ENCODE data around the gene ZNF708. TPM values are rescaled to one million over a fixed set of nuclear protein-coding genes. Genes with fewer than 3 reads are reported as not detected.

ZNF708 gene
- total and polyA plus RNA-seq, 2 of the 13 experiments (the other 11 are each of a cell fraction or from before 2014, with no cell fraction given) = 1.8 to 5.2 TPM

- TF ChIP-seq, protein P1, sequence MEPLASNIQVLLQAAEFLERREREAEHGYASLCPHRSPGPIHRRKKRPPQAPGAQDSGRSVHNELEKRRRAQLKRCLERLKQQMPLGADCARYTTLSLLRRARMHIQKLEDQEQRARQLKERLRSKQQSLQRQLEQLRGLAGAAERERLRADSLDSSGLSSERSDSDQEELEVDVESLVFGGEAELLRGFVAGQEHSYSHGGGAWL (CRISPR knock-in tag; IDR thresholded peaks at IDR 0.05) = peak; percentile 59; the same call in 1 of the 2 replicates
- no peak for TF ChIP-seq XBP1 (CRISPR knock-in tag; IDR thresholded peaks at IDR 0.05)
- no peak for TF ChIP-seq PPARG (CRISPR knock-in tag; conservative IDR thresholded peaks at IDR 0.05)
- TF ChIP-seq HOXA5 (CRISPR knock-in tag; IDR thresholded peaks at IDR 0.05) = peak; percentile 34; the same call in 1 of the 2 replicates
- no peak for TF ChIP-seq KLF13 (CRISPR knock-in tag; IDR thresholded peaks at IDR 0.05)
- TF ChIP-seq KLF12 (CRISPR knock-in tag; IDR thresholded peaks at IDR 0.05; ENCODE audit: borderline replicate concordance) = peak; percentile 64; the same call in 1 of the 2 replicates
- TF ChIP-seq EP300 (IDR thresholded peaks at IDR 0.05; ENCODE audit: low read depth in 2 of 2, low read length in 2 of 2) = no peak
- TF ChIP-seq EP300 (CRISPR knock-in tag; IDR thresholded peaks at IDR 0.05; ENCODE audit: borderline replicate concordance) = no peak
- no peak for TF ChIP-seq PRPF4 (IDR thresholded peaks at IDR 0.05; ENCODE audit: low read depth, low read length, poor library complexity, severe bottlenecking)
- TF ChIP-seq ZNF335 (CRISPR knock-in tag; IDR thresholded peaks at IDR 0.05) = no peak
- TF ChIP-seq, protein P2, sequence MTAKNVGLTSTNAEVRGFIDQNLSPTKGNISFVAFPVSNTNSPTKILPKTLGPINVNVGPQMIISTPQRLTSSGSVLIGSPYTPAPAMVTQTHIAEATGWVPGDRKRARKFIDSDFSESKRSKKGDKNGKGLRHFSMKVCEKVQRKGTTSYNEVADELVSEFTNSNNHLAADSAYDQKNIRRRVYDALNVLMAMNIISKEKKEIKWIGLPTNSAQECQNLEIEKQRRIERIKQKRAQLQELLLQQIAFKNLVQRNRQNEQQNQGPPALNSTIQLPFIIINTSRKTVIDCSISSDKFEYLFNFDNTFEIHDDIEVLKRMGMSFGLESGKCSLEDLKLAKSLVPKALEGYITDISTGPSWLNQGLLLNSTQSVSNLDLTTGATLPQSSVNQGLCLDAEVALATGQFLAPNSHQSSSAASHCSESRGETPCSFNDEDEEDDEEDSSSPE (CRISPR knock-in tag; IDR thresholded peaks at IDR 0.05) = peak; percentile 28; the same call in 1 of the 2 replicates
- no peak for TF ChIP-seq MXI1 (IDR thresholded peaks at IDR 0.05; ENCODE audit: borderline replicate concordance, low read depth, low read length)
- TF ChIP-seq, protein P3, sequence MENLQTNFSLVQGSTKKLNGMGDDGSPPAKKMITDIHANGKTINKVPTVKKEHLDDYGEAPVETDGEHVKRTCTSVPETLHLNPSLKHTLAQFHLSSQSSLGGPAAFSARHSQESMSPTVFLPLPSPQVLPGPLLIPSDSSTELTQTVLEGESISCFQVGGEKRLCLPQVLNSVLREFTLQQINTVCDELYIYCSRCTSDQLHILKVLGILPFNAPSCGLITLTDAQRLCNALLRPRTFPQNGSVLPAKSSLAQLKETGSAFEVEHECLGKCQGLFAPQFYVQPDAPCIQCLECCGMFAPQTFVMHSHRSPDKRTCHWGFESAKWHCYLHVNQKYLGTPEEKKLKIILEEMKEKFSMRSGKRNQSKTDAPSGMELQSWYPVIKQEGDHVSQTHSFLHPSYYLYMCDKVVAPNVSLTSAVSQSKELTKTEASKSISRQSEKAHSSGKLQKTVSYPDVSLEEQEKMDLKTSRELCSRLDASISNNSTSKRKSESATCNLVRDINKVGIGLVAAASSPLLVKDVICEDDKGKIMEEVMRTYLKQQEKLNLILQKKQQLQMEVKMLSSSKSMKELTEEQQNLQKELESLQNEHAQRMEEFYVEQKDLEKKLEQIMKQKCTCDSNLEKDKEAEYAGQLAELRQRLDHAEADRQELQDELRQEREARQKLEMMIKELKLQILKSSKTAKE (CRISPR knock-in tag; IDR thresholded peaks at IDR 0.05; ENCODE audit: borderline replicate concordance) = no peak
- TF ChIP-seq KDM3A (CRISPR knock-in tag; IDR thresholded peaks at IDR 0.05; ENCODE audit: low read depth) = no peak
- peak; percentile 73; the same call in 1 of the 2 replicates for TF ChIP-seq KMT2A (CRISPR knock-in tag; IDR thresholded peaks at IDR 0.05)
- TF ChIP-seq ZKSCAN8 (CRISPR knock-in tag; IDR thresholded peaks at IDR 0.05; ENCODE audit: borderline replicate concordance) = no peak
- TF ChIP-seq, protein P4, sequence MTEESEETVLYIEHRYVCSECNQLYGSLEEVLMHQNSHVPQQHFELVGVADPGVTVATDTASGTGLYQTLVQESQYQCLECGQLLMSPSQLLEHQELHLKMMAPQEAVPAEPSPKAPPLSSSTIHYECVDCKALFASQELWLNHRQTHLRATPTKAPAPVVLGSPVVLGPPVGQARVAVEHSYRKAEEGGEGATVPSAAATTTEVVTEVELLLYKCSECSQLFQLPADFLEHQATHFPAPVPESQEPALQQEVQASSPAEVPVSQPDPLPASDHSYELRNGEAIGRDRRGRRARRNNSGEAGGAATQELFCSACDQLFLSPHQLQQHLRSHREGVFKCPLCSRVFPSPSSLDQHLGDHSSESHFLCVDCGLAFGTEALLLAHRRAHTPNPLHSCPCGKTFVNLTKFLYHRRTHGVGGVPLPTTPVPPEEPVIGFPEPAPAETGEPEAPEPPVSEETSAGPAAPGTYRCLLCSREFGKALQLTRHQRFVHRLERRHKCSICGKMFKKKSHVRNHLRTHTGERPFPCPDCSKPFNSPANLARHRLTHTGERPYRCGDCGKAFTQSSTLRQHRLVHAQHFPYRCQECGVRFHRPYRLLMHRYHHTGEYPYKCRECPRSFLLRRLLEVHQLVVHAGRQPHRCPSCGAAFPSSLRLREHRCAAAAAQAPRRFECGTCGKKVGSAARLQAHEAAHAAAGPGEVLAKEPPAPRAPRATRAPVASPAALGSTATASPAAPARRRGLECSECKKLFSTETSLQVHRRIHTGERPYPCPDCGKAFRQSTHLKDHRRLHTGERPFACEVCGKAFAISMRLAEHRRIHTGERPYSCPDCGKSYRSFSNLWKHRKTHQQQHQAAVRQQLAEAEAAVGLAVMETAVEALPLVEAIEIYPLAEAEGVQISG (CRISPR knock-in tag; IDR thresholded peaks at IDR 0.05) = peak; percentile 75
- TF ChIP-seq ZNF713 (CRISPR knock-in tag; IDR thresholded peaks at IDR 0.05) = no peak; the same call in 1 of the 2 replicates
- TF ChIP-seq ZNF709 (CRISPR knock-in tag; IDR thresholded peaks at IDR 0.05) = no peak; the same call in 1 of the 2 replicates
- no peak; the same call in 1 of the 2 replicates for TF ChIP-seq MAX (IDR thresholded peaks at IDR 0.05)
- TF ChIP-seq, protein P5, sequence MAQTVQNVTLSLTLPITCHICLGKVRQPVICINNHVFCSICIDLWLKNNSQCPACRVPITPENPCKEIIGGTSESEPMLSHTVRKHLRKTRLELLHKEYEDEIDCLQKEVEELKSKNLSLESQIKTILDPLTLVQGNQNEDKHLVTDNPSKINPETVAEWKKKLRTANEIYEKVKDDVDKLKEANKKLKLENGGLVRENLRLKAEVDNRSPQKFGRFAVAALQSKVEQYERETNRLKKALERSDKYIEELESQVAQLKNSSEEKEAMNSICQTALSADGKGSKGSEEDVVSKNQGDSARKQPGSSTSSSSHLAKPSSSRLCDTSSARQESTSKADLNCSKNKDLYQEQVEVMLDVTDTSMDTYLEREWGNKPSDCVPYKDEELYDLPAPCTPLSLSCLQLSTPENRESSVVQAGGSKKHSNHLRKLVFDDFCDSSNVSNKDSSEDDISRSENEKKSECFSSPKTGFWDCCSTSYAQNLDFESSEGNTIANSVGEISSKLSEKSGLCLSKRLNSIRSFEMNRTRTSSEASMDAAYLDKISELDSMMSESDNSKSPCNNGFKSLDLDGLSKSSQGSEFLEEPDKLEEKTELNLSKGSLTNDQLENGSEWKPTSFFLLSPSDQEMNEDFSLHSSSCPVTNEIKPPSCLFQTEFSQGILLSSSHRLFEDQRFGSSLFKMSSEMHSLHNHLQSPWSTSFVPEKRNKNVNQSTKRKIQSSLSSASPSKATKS (CRISPR knock-in tag; IDR thresholded peaks at IDR 0.05) = no peak
Measured at GRCh38 chr19:21328885-21329605, at the start of gene ZNF708 (continued).
